Nephron progenitor cell (in vitro differentiated cells): ENCODE data around the gene DUS2.

ENCODE experiments used
- DNase-seq: peaks from one replicate; pipeline ENCODE4 v3.0.0; 2021
- H3K27ac Mint-ChIP-seq: 2 replicates; pipeline ENCODE4 v1.8.0; 2021; ENCODE audit warnings: mild to moderate bottlenecking, moderate library complexity, mixed read lengths
- H3K27me3 Mint-ChIP-seq: 2 replicates; pipeline ENCODE4 v1.8.0; 2021; ENCODE audit warnings: mild to moderate bottlenecking, low read depth, mixed read lengths; ENCODE audit not compliant: poor library complexity
- H3K36me3 Mint-ChIP-seq: 2 replicates; pipeline ENCODE4 v1.8.0; 2021; ENCODE audit warnings: low read depth, mixed read lengths
- H3K4me1 Mint-ChIP-seq: 2 replicates; pipeline ENCODE4 v1.8.0; 2021; ENCODE audit warnings: mixed read lengths
- H3K4me3 Mint-ChIP-seq: 2 replicates; pipeline ENCODE4 v1.8.0; 2021; ENCODE audit warnings: mild to moderate bottlenecking, moderate library complexity, mixed read lengths
- H3K9me3 Mint-ChIP-seq: 2 replicates; pipeline ENCODE4 v1.8.0; 2021; ENCODE audit warnings: mild to moderate bottlenecking, moderate library complexity, mixed read lengths
- CTCF ChIP-seq: fragments of 200-600 bp; sonication (generic); IDR thresholded peaks from 2 replicates; pipeline ENCODE4 v1.5.0; 2021; ENCODE audit warnings: antibody characterized with exemption

DUS2 gene

GRCh38 chr16:67979955-67980678 lies 43.0 kb upstream of the DUS2 start, which contains the start of gene DPEP3:
Gene DPEP3, minus strand, starts transcription at chr16:67980499. Its CDS starts 119 bp downstream, at chr16:67980380.
- peaks cover 6% of the 10 kb centered on the region for H3K9me3 Mint-ChIP-seq
- TF ChIP-seq CTCF: no peak
- no peak for DNase-seq
- no peaks in the 10 kb centered on the region for H3K36me3 Mint-ChIP-seq
- H3K4me1 Mint-ChIP-seq: peaks cover 31% of the 10 kb centered on the region
- H3K27me3 Mint-ChIP-seq: peaks cover 35% of the 10 kb centered on the region
- no peak within 1 kb of the TSS for H3K27ac Mint-ChIP-seq
- no peak within 1 kb of the TSS for H3K4me3 Mint-ChIP-seq

- H3K4me1 Mint-ChIP-seq: peaks cover 23% of the 10 kb centered on the region
- H3K4me3 Mint-ChIP-seq: no peak overlapping the region
- DNase-seq: no peak
- no peak overlapping the region for H3K27ac Mint-ChIP-seq
- peaks cover 23% of the 10 kb centered on the region for H3K27me3 Mint-ChIP-seq
- no peaks in the 10 kb centered on the region for H3K36me3 Mint-ChIP-seq
- peaks cover 6% of the 10 kb centered on the region for H3K9me3 Mint-ChIP-seq
- no peak for TF ChIP-seq CTCF
Measured at GRCh38 chr16:67982011-67982696, 40.9 kb upstream of the DUS2 start.

DNA sequence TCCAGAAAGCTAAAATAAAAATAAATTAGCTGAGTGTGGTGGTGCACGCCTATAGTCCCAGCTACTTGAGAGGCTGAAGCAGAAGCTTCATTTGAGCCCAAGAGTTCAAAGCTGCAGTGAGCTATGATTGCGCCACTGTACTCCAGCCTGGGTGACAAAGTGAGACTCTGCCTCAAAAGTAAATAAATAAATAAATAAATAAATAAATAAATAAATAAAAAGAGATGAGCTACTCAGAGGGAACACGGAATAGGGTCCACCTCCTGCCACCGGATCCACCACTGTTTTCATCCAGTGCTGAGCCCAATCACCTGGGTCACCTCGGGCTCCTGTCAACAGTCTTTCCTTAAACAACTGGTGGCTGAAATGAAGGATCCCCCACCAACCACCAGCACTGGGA lies 36.1 kb upstream of the DUS2 start:
- no peak for TF ChIP-seq CTCF
- H3K36me3 Mint-ChIP-seq: no peaks in the 10 kb centered on the region
- H3K4me3 Mint-ChIP-seq: no peak overlapping the region
- peaks cover 6% of the 10 kb centered on the region for H3K9me3 Mint-ChIP-seq
- H3K27me3 Mint-ChIP-seq: peaks cover 18% of the 10 kb centered on the region
- no peak overlapping the region for H3K27ac Mint-ChIP-seq
- peaks cover 57% of the 10 kb centered on the region for H3K4me1 Mint-ChIP-seq
- no peak for DNase-seq

DNA sequence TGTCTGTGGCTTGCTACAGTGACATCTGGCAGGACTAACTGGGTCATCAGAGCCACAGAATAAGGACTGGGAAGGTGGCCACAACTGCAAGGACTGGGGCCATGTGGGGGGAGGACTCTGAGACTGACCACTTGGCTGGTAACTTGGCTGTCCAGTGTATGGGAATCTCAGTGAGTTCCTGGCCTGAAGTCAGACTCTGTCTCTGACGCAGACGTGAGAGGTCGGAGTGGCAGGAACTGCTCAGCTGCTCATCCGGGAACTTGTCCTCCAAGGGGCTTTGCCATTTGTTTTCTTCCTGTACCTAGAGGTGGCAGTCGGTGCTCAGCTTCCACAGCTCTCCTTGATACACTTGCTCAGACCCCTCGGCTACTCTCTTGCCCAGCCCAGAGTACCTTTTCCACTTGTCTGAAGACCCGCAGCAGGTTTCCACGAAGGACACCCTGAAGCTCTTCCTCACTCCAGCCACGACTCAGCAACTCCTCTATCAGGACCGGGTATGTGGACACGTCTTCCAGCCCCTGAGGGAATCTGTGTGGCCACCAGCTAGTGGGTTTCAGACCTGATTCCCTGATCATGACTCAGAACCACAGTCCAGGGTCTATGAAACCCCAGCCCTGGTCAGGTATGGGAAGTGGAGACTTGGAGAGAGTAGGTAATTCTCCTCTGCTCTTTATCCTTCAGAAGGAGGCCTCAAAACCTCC lies 35.5 kb upstream of the DUS2 start:
- H3K9me3 Mint-ChIP-seq: peaks cover 3% of the 10 kb centered on the region
- H3K4me1 Mint-ChIP-seq: peaks cover 60% of the 10 kb centered on the region
- H3K4me3 Mint-ChIP-seq: no peak overlapping the region
- DNase-seq: no peak
- peaks cover 16% of the 10 kb centered on the region for H3K27me3 Mint-ChIP-seq
- H3K36me3 Mint-ChIP-seq: no peaks in the 10 kb centered on the region
- no peak for TF ChIP-seq CTCF
- peak overlapping the region; percentile 56 for H3K27ac Mint-ChIP-seq

DNA sequence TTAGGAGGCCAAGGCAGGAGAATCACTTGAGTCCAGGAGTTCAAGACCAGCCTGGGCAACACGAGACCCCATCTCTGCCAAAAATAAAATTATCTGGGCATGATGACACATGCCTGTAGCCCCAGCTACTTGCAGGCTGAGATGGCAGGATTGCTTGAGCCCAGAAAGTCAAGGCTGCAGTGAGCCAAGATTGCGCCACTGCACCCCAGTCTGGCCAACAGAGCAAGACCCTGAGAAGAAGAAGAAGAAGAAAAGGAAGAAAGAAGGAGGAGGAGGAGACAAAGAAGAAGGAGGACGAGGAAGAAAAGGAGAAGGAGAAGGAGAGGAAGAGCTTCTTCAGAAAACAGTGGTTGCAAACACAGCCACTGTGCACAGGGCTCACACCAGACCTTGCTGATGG lies 34.4 kb upstream of the DUS2 start:
- peaks cover 52% of the 10 kb centered on the region for H3K4me1 Mint-ChIP-seq
- TF ChIP-seq CTCF: no peak
- peaks cover 11% of the 10 kb centered on the region for H3K27me3 Mint-ChIP-seq
- no peaks in the 10 kb centered on the region for H3K36me3 Mint-ChIP-seq
- no peak overlapping the region for H3K4me3 Mint-ChIP-seq
- DNase-seq: no peak
- H3K27ac Mint-ChIP-seq: no peak overlapping the region
- no peaks in the 10 kb centered on the region for H3K9me3 Mint-ChIP-seq
